IMR-90 (cell line): ENCODE data around the gene CTNND2. TPM values are rescaled to one million over a fixed set of nuclear protein-coding genes. Genes with fewer than 3 reads are reported as not detected.

Experiments used
- ATAC-seq: fragments of 200-7000 bp; cut with Tn5 transposase; 2 replicates; pipeline ENCODE4 v1.9.1; 2020; ENCODE audit warnings: low read depth, mild to moderate bottlenecking, moderate library complexity
- BruUV-seq: library from RNA; stranded (reverse); fragments of 400-500 nt; replicated peaks from 2 replicates; lab custom pipeline; 2021; lab: Mats Ljungman, UMichigan
- CTCF ChIA-PET: fragments of 300-600 bp; formaldehyde crosslinking; extraction: SDS; loops from one replicate; lab custom pipeline; 2021; ENCODE audit warnings: antibody characterized with exemption; lab: Yijun Ruan, JAX
- POLR2A ChIA-PET: fragments of 300-600 bp; sonication (Branson Sonifier 250); formaldehyde crosslinking; loops from one replicate; lab custom pipeline; 2022; ENCODE audit warnings: antibody characterized with exemption; ENCODE audit not compliant: unreplicated experiment; lab: Charles Lee
- DNase-seq: peaks from one replicate; pipeline ENCODE4 v3.0.0; 2013
- H2AFZ ChIP-seq: replicated peaks from 2 replicates; pipeline ENCODE3; 2013; ENCODE audit warnings: low read length, mild to moderate bottlenecking; ENCODE audit not compliant: poor library complexity
- H2AK5ac ChIP-seq: 2 replicates; pipeline ENCODE4 v1.6.1; 2013; ENCODE audit warnings: low read depth, low read length, inconsistent platforms
- H2AK9ac ChIP-seq: replicated peaks from 2 replicates; pipeline ENCODE3; 2013; ENCODE audit warnings: mild to moderate bottlenecking, low read depth, low read length, moderate library complexity; ENCODE audit not compliant: poor library complexity
- H2BK120ac ChIP-seq: 2 replicates; pipeline ENCODE4 v1.6.1; 2013; ENCODE audit warnings: low read depth, low read length, inconsistent platforms
- H2BK15ac ChIP-seq: 3 replicates; pipeline ENCODE4 v1.6.1; 2013; ENCODE audit warnings: low read depth, low read length, inconsistent platforms
- H2BK20ac ChIP-seq: 2 replicates; pipeline ENCODE4 v1.6.1; 2013; ENCODE audit warnings: low read depth, mild to moderate bottlenecking, inconsistent platforms, low read length, moderate library complexity
- H2BK5ac ChIP-seq: 2 replicates; pipeline ENCODE4 v1.6.1; 2013; ENCODE audit warnings: mild to moderate bottlenecking, low read depth, low read length, inconsistent platforms; ENCODE audit not compliant: poor library complexity, severe bottlenecking
- H3K14ac ChIP-seq: replicated peaks from 2 replicates; pipeline ENCODE4 v1.6.1; 2013; ENCODE audit warnings: low read depth, low read length, inconsistent platforms
- H3K18ac ChIP-seq: 2 replicates; pipeline ENCODE4 v1.6.1; 2013; ENCODE audit warnings: low read depth, low read length, control low read depth
- H3K23ac ChIP-seq: 2 replicates; pipeline ENCODE4 v1.6.1; 2013; ENCODE audit warnings: low read depth, low read length, inconsistent platforms
- H3K27ac ChIP-seq: 2 replicates; pipeline ENCODE4 v1.5.1; 2013; ENCODE audit warnings: mild to moderate bottlenecking, control low read depth, low read length; ENCODE audit not compliant: insufficient read depth
- H3K27me3 ChIP-seq: 2 replicates; pipeline ENCODE4 v1.6.1; 2013; ENCODE audit warnings: low read length; ENCODE audit not compliant: control insufficient read depth, insufficient read depth
- H3K36me3 ChIP-seq: 2 replicates; pipeline ENCODE4 v1.6.1; 2013; ENCODE audit warnings: low read length, mixed read lengths; ENCODE audit not compliant: control insufficient read depth, insufficient read depth
- H3K4ac ChIP-seq: 2 replicates; pipeline ENCODE4 v1.6.1; 2013; ENCODE audit warnings: low read depth, low read length, inconsistent platforms
- H3K4me1 ChIP-seq: 2 replicates; pipeline ENCODE4 v1.6.1; 2013; ENCODE audit warnings: low read length, mixed read lengths; ENCODE audit not compliant: control insufficient read depth, insufficient read depth
- H3K4me2 ChIP-seq: 2 replicates; pipeline ENCODE4 v1.6.1; 2013; ENCODE audit warnings: low read depth, mild to moderate bottlenecking, control low read depth, low read length, moderate library complexity
- H3K4me3 ChIP-seq: 2 replicates; pipeline ENCODE4 v1.5.1; 2013; ENCODE audit warnings: low read depth, mild to moderate bottlenecking, control low read depth, low read length, moderate library complexity; ENCODE audit not compliant: insufficient read depth
- H3K56ac ChIP-seq: 2 replicates; pipeline ENCODE4 v1.6.1; 2013; ENCODE audit warnings: low read length, inconsistent platforms; ENCODE audit not compliant: insufficient read depth; ENCODE audit errors: extremely low read depth
- H3K79me1 ChIP-seq, 2 experiments: 2 replicates each; pipeline ENCODE4 v1.6.1; 2013; ENCODE audit warnings: low read length in 2 of 2, inconsistent platforms in 1 of 2, low read depth in 1 of 2
- H3K9ac ChIP-seq: 2 replicates; pipeline ENCODE4 v1.6.1; 2013; ENCODE audit warnings: low read depth, low read length, control low read depth
- H3K9me1 ChIP-seq: 2 replicates; pipeline ENCODE4 v1.6.1; 2013; ENCODE audit warnings: low read length, inconsistent platforms; ENCODE audit not compliant: insufficient read depth
- H3K9me3 ChIP-seq: 2 replicates; pipeline ENCODE4 v1.6.1; 2013; ENCODE audit warnings: low read length; ENCODE audit not compliant: control insufficient read depth, insufficient read depth
- H4K20me1 ChIP-seq: 2 replicates; pipeline ENCODE4 v1.6.1; 2013; ENCODE audit warnings: low read length, inconsistent platforms; ENCODE audit not compliant: insufficient read depth
- H4K5ac ChIP-seq: 2 replicates; pipeline ENCODE4 v1.6.1; 2013; ENCODE audit warnings: mild to moderate bottlenecking, low read depth, low read length, control low read depth
- H4K8ac ChIP-seq, 2 experiments: 2 replicates each; pipeline ENCODE4 v1.6.1; 2013; ENCODE audit warnings: low read depth in 2 of 2, low read length in 2 of 2, control low read depth in 1 of 2, inconsistent platforms in 1 of 2
- H4K91ac ChIP-seq: 2 replicates; pipeline ENCODE4 v1.6.1; 2013; ENCODE audit warnings: low read depth, low read length, inconsistent platforms; ENCODE audit not compliant: insufficient read depth
- BHLHE40 ChIP-seq: fragments of 150-350 bp; IDR thresholded peaks from 2 replicates; pipeline ENCODE4 v1.6.1; 2016; ENCODE audit warnings: mild to moderate bottlenecking, low read depth, low read length
- CEBPB ChIP-seq: IDR thresholded peaks from 2 replicates; pipeline ENCODE4 v1.6.1; 2012; ENCODE audit warnings: low read depth, low read length, improper control_type of control experiment
- CHD1 ChIP-seq: IDR thresholded peaks from 2 replicates; pipeline ENCODE4 v1.6.1; 2012; ENCODE audit warnings: low read depth, low read length, improper control_type of control experiment
- FOS ChIP-seq: fragments of 150-350 bp; IDR thresholded peaks from 2 replicates; pipeline ENCODE4 v1.6.1; 2016; ENCODE audit warnings: low read depth, low read length
- MAFK ChIP-seq: IDR thresholded peaks from 2 replicates; pipeline ENCODE4 v1.6.1; 2012; ENCODE audit warnings: low read depth, low read length, improper control_type of control experiment
- MAZ ChIP-seq: IDR thresholded peaks from 2 replicates; pipeline ENCODE4 v1.6.1; 2012; ENCODE audit warnings: low read depth, mild to moderate bottlenecking, low read length, improper control_type of control experiment, moderate library complexity, borderline replicate concordance
- MXI1 ChIP-seq: IDR thresholded peaks from 2 replicates; pipeline ENCODE4 v1.6.1; 2012; ENCODE audit warnings: low read depth, mild to moderate bottlenecking, low read length, moderate library complexity, borderline replicate concordance
- NFE2L2 ChIP-seq: fragments of 150-350 bp; IDR thresholded peaks from 2 replicates; pipeline ENCODE4 v1.6.1; 2016; ENCODE audit warnings: low read depth, mild to moderate bottlenecking, low read length
- POLR2A ChIP-seq: IDR thresholded peaks from 2 replicates; pipeline ENCODE4 v1.6.1; 2012; ENCODE audit warnings: mild to moderate bottlenecking, low read depth, low read length
- RAD21 ChIP-seq: IDR thresholded peaks from 2 replicates; pipeline ENCODE4 v1.6.1; 2012; ENCODE audit warnings: low read length, improper control_type of control experiment
- RFX5 ChIP-seq: IDR thresholded peaks from 2 replicates; pipeline ENCODE4 v1.8.0; 2012; ENCODE audit warnings: low read depth, mild to moderate bottlenecking, low read length, moderate library complexity
- WGBS, 2 experiments: methylation state at CpG; one replicate each; pipeline versions ENCODE4 v1.1.5 to v1.1.7; 2013; ENCODE audit warnings: missing lambda C conversion rate in 2 of 2; ENCODE audit not compliant: insufficient read length in 1 of 2; ENCODE audit errors: extremely low coverage in 2 of 2; 5-methylcytosine and 5-hydroxymethylcytosine counted together
- dilution Hi-C: fragments of 300-500 bp; cut with HindIII; formaldehyde crosslinking; loops from one replicate; pipeline ENCODE4 v1.14.3; 2018; ENCODE audit warnings: low sequenced_read_pairs; ENCODE audit not compliant: unreplicated experiment
- in situ Hi-C: fragments of 300-500 bp; cut with MboI; formaldehyde crosslinking; loops from 3 replicates; pipeline ENCODE4 v1.14.3; 2019; ENCODE audit warnings: low sequenced_read_pairs, inconsistent platforms, mixed read lengths
- intact Hi-C: fragments of 100-400 bp; cut with micrococcal nuclease; formaldehyde crosslinking; loops from 2 replicates; pipeline ENCODE4 v1.10.0; 2022
- polyA plus RNA-seq, 3 experiments: library from polyadenylated mRNA; depleted of rRNA; stranded (reverse); fragments of >200 nt; gene quantifications; 2 replicates each; pipeline ENCODE4 v1.2.3, GENCODE V29; 2012; ENCODE audit warnings: low replicate concordance in 1 of 3
- total RNA-seq: library from RNA; depleted of rRNA; stranded (reverse); fragments of >200 nt; gene quantifications from 2 replicates; pipeline ENCODE4 v1.2.3, GENCODE V29; 2012
- TF ChIP-seq, protein P1 (sequence below): fragments of 150-350 bp; IDR thresholded peaks from 2 replicates; pipeline ENCODE4 v1.6.1; 2017; ENCODE audit warnings: mild to moderate bottlenecking, antibody characterized with exemption, low read length, low read depth
- TF ChIP-seq, protein P2 (sequence below): conservative IDR thresholded peaks from 2 replicates; pipeline ENCODE4 v1.5.1; 2012; ENCODE audit warnings: mild to moderate bottlenecking, low read depth, low read length, improper control_type of control experiment
- TF ChIP-seq, protein P3 (sequence below): fragments of 150-350 bp; IDR thresholded peaks from 2 replicates; pipeline ENCODE4 v1.6.1; 2016; ENCODE audit warnings: low read depth, mild to moderate bottlenecking, low read length, moderate library complexity, borderline replicate concordance

Gene CTNND2
- total and polyA plus RNA-seq, 2 of the 4 experiments (the other 2 are of a cell fraction), result not detected

DNA sequence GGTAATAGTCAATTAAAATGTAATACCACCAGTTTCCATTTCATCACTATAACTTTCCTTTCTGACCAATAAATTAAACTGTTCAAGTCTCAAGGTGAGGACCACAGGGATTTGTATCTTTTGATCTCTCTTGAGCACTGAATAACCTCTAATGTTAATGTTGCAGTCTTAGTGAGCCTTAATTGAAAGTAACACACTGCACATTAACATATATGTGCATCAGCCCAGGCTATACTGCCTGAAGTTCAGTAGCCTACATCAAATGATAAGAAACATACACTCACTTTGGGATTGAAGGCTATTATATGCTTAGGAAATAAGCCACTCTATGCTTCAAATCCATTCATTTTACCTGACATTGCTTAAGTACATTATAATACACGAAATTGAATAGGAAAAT, 832.2 kb downstream of the CTNND2 start:
- Histone ChIP-seq H4K20me1 (no peaks in the 10 kb centered on the region), H3K9me1 (no peaks in the 10 kb centered on the region), H2BK5ac (no peak overlapping the region), H2AK5ac (no peak overlapping the region), H3K4me2 (no peak overlapping the region), H3K18ac (no peak overlapping the region), H2AK9ac (no peak overlapping the region), H3K27me3 (peaks cover 2% of the 10 kb centered on the region; the same call in 1 of the 2 replicates), H3K9ac (no peak overlapping the region), H2BK120ac (no peak overlapping the region), H3K4ac (no peak overlapping the region), H4K91ac (no peak overlapping the region), H3K79me1 (no peaks in the 10 kb centered on the region), H3K27ac (no peak overlapping the region), H3K9me3 (no peaks in the 10 kb centered on the region), H3K4me3 (no peak overlapping the region), H4K5ac (no peak overlapping the region), H2BK15ac (no peak overlapping the region), H2AFZ (no peak overlapping the region), H3K14ac (no peak overlapping the region), H3K23ac (no peak overlapping the region), H3K56ac (no peak overlapping the region), H4K8ac (no peak overlapping the region), H3K4me1 (no peaks in the 10 kb centered on the region), H2BK20ac (no peak overlapping the region), H3K36me3 (no peaks in the 10 kb centered on the region)
- ATAC-seq (no peak), DNase-seq (no peak)
- in situ Hi-C loops, result no loop called here
- no TSS peak for BruUV-seq
- intact Hi-C loops, result no loop called here
- TF ChIP-seq MAFK, result no peak
- TF ChIP-seq MXI1, result no peak
- no peak for TF ChIP-seq CHD1
- no peak for TF ChIP-seq NFE2L2
- no peak for TF ChIP-seq CEBPB
- TF ChIP-seq FOS, result no peak
- TF ChIP-seq RAD21, result no peak
- TF ChIP-seq, protein P1, sequence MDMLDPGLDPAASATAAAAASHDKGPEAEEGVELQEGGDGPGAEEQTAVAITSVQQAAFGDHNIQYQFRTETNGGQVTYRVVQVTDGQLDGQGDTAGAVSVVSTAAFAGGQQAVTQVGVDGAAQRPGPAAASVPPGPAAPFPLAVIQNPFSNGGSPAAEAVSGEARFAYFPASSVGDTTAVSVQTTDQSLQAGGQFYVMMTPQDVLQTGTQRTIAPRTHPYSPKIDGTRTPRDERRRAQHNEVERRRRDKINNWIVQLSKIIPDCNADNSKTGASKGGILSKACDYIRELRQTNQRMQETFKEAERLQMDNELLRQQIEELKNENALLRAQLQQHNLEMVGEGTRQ, result no peak
- no peak for TF ChIP-seq POLR2A
- TF ChIP-seq MAZ, result no peak
- TF ChIP-seq RFX5, result no peak
- no peak for TF ChIP-seq BHLHE40
- TF ChIP-seq, protein P2, sequence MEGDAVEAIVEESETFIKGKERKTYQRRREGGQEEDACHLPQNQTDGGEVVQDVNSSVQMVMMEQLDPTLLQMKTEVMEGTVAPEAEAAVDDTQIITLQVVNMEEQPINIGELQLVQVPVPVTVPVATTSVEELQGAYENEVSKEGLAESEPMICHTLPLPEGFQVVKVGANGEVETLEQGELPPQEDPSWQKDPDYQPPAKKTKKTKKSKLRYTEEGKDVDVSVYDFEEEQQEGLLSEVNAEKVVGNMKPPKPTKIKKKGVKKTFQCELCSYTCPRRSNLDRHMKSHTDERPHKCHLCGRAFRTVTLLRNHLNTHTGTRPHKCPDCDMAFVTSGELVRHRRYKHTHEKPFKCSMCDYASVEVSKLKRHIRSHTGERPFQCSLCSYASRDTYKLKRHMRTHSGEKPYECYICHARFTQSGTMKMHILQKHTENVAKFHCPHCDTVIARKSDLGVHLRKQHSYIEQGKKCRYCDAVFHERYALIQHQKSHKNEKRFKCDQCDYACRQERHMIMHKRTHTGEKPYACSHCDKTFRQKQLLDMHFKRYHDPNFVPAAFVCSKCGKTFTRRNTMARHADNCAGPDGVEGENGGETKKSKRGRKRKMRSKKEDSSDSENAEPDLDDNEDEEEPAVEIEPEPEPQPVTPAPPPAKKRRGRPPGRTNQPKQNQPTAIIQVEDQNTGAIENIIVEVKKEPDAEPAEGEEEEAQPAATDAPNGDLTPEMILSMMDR, result no peak
- TF ChIP-seq, protein P3, sequence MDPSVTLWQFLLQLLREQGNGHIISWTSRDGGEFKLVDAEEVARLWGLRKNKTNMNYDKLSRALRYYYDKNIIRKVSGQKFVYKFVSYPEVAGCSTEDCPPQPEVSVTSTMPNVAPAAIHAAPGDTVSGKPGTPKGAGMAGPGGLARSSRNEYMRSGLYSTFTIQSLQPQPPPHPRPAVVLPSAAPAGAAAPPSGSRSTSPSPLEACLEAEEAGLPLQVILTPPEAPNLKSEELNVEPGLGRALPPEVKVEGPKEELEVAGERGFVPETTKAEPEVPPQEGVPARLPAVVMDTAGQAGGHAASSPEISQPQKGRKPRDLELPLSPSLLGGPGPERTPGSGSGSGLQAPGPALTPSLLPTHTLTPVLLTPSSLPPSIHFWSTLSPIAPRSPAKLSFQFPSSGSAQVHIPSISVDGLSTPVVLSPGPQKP, result no peak
- ChIA-PET POLR2A (no interaction called here), CTCF (no interaction called here)
- no CpG with 5 or more reads among the region's 1 CpG for WGBS, 2 experiments
- dilution Hi-C loops, result no loop called here
